Measurements from ENCODE around the gene ASIC2.

GRCh38 chr17:33273271-33273670, 19.8 kb downstream of the ASIC2 start:
- TF ChIP-seq ZBTB7A (tag by site-specific recombination; IDR thresholded peaks at IDR 0.05; ENCODE audit: low read depth) (no peak), ZNF704 (tag by site-specific recombination; IDR thresholded peaks at IDR 0.05) (no peak), CTCF (tag by site-specific recombination; IDR thresholded peaks at IDR 0.05) (no peak), ZBTB44 (tag by site-specific recombination; IDR thresholded peaks at IDR 0.05) (no peak), ZNF580 (tag by site-specific recombination; IDR thresholded peaks at IDR 0.05) (no peak), ZBTB8A (tag by site-specific recombination; IDR thresholded peaks at IDR 0.05) (no peak), OVOL3 (tag by site-specific recombination; IDR thresholded peaks at IDR 0.05) (no peak), ZNF184 (tag by site-specific recombination; IDR thresholded peaks at IDR 0.05) (no peak), ZSCAN16 (tag by site-specific recombination; IDR thresholded peaks at IDR 0.05) (no peak), ZNF747 (tag by site-specific recombination; IDR thresholded peaks at IDR 0.05) (no peak), ZNF555 (tag by site-specific recombination; conservative IDR thresholded peaks at IDR 0.05) (no peak), YY2 (tag by site-specific recombination; IDR thresholded peaks at IDR 0.05) (no peak), KLF10 (tag by site-specific recombination; IDR thresholded peaks at IDR 0.05) (no peak)
